Fibroblast of skin of scalp (primary cell): ENCODE data around the gene WIF1. TPM values are rescaled to one million over a fixed set of nuclear protein-coding genes. Genes with fewer than 3 reads are reported as not detected.

Experiments
- DNase-seq: peaks from one replicate; pipeline ENCODE4 v3.0.0-alpha.2; 2013
- polyA plus RNA-seq, 2 experiments: library from polyadenylated mRNA; unstranded; fragments of 120-200 nt; gene quantifications; one replicate each; pipeline ENCODE4 v1.2.1, GENCODE V29; 2013; ENCODE audit not compliant: insufficient read length in 2 of 2

The WIF1 gene
- polyA plus RNA-seq (2013, experiment 1 of 2; ENCODE audit: insufficient read length): 0.22 TPM
- polyA plus RNA-seq (2013, experiment 2 of 2; ENCODE audit: insufficient read length): 0.14 TPM

- peak; percentile 9 for DNase-seq
Measured at GRCh38 chr12:65121049-65121955, at the start of gene WIF1. WIF1 (minus strand) TSS chr12:65121305; CDS start chr12:65121191, 114 bp downstream.

GRCh38 chr12:65170209-65170881 lies 49.2 kb upstream of the WIF1 start:
- peak; percentile 50 for DNase-seq

- DNase-seq: peak; percentile 91
Measured at GRCh38 chr12:65169320-65170208, 48.5 kb upstream of the WIF1 start, which contains the start of gene LEMD3. LEMD3 (plus strand) TSS chr12:65169583; CDS start chr12:65169597, 14 bp downstream.

GRCh38 chr12:65168681-65169319 lies 47.7 kb upstream of the WIF1 start:
- DNase-seq: no peak

- no peak for DNase-seq
Measured at GRCh38 chr12:65164774-65165173, 43.7 kb upstream of the WIF1 start.

GRCh38 chr12:65164244-65164643 lies 43.1 kb upstream of the WIF1 start:
- DNase-seq: no peak

GRCh38 chr12:65162609-65163008 lies 41.5 kb upstream of the WIF1 start:
- no peak for DNase-seq

GRCh38 chr12:65157091-65157490 lies 36.0 kb upstream of the WIF1 start:
- DNase-seq: no peak

- no peak for DNase-seq
Measured at GRCh38 chr12:65156366-65156841, 35.3 kb upstream of the WIF1 start.

- no peak for DNase-seq
Measured at GRCh38 chr12:65155784-65156183, 34.7 kb upstream of the WIF1 start.

GRCh38 chr12:65152596-65152995 lies 31.5 kb upstream of the WIF1 start:
- peak; percentile 18 for DNase-seq

- DNase-seq: no peak
Measured at GRCh38 chr12:65152012-65152411, 30.9 kb upstream of the WIF1 start.

GRCh38 chr12:65147312-65147905 lies 26.3 kb upstream of the WIF1 start:
- DNase-seq: no peak

- no peak for DNase-seq
Measured at GRCh38 chr12:65140738-65141137, 19.6 kb upstream of the WIF1 start.

GRCh38 chr12:65139389-65139788 lies 18.3 kb upstream of the WIF1 start:
- DNase-seq: no peak

GRCh38 chr12:65133879-65134278 lies 12.8 kb upstream of the WIF1 start:
- no peak for DNase-seq

- no peak for DNase-seq
Measured at GRCh38 chr12:65126482-65126881, 5.4 kb upstream of the WIF1 start.

GRCh38 chr12:65125975-65126374 lies 4.9 kb upstream of the WIF1 start:
- DNase-seq: no peak

- DNase-seq: no peak
Measured at GRCh38 chr12:65125247-65125646, 4.1 kb upstream of the WIF1 start.

- peak; percentile 42 for DNase-seq
Measured at GRCh38 chr12:65123435-65124063, 2.4 kb upstream of the WIF1 start.

GRCh38 chr12:65122703-65123102 lies 1.6 kb upstream of the WIF1 start:
- no peak for DNase-seq
